ENCODE measurements around the gene MAP2K5.

The MAP2K5 gene

GRCh38 chr15:67720556-67721175 is 178.2 kb downstream of the MAP2K5 start:
- H3K9me2 ChIP-seq (replicated peaks; ENCODE audit: low read depth, low read length) = no peaks in the 10 kb centered on the region
- no peaks in the 10 kb centered on the region for H3K27me3 ChIP-seq (ENCODE audit: insufficient read depth, low read length, poor library complexity, severe bottlenecking)
- H4K20me1 ChIP-seq (ENCODE audit: insufficient read depth, low read length, poor library complexity, severe bottlenecking) = no peaks in the 10 kb centered on the region
- no peak overlapping the region for H2AFZ ChIP-seq (ENCODE audit: low read length)
- no peaks in the 10 kb centered on the region for H3K36me3 ChIP-seq (ENCODE audit: insufficient read depth, low read length)
- H3K4me1 ChIP-seq (ENCODE audit: insufficient read depth, low read length, poor library complexity, severe bottlenecking) = peaks cover 53% of the 10 kb centered on the region
- TF ChIP-seq, protein P1, sequence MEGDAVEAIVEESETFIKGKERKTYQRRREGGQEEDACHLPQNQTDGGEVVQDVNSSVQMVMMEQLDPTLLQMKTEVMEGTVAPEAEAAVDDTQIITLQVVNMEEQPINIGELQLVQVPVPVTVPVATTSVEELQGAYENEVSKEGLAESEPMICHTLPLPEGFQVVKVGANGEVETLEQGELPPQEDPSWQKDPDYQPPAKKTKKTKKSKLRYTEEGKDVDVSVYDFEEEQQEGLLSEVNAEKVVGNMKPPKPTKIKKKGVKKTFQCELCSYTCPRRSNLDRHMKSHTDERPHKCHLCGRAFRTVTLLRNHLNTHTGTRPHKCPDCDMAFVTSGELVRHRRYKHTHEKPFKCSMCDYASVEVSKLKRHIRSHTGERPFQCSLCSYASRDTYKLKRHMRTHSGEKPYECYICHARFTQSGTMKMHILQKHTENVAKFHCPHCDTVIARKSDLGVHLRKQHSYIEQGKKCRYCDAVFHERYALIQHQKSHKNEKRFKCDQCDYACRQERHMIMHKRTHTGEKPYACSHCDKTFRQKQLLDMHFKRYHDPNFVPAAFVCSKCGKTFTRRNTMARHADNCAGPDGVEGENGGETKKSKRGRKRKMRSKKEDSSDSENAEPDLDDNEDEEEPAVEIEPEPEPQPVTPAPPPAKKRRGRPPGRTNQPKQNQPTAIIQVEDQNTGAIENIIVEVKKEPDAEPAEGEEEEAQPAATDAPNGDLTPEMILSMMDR (conservative IDR thresholded peaks at IDR 0.05; ENCODE audit: low read length) = no peak
- no peak for TF ChIP-seq EZH2phosphoT487 (IDR thresholded peaks at IDR 0.05; ENCODE audit: borderline replicate concordance)
- H3K4me2 ChIP-seq (ENCODE audit: low read depth, low read length, poor library complexity, severe bottlenecking) = peak overlapping the region; percentile 24
- H3K79me2 ChIP-seq (ENCODE audit: insufficient read depth, low read length) = no peaks in the 10 kb centered on the region
- H3K4me3 ChIP-seq (ENCODE audit: low read length, poor library complexity, severe bottlenecking) = no peak overlapping the region
- H3K9ac ChIP-seq (ENCODE audit: low read depth, low read length, poor library complexity, severe bottlenecking) = peak overlapping the region; percentile 18
- peaks cover 2% of the 10 kb centered on the region; the same call in 1 of the 2 replicates for H3F3A ChIP-seq (ENCODE audit: low read depth)
- no peaks in the 10 kb centered on the region for H3K9me3 ChIP-seq (ENCODE audit: insufficient read depth, low read depth, low read length)

DNA sequence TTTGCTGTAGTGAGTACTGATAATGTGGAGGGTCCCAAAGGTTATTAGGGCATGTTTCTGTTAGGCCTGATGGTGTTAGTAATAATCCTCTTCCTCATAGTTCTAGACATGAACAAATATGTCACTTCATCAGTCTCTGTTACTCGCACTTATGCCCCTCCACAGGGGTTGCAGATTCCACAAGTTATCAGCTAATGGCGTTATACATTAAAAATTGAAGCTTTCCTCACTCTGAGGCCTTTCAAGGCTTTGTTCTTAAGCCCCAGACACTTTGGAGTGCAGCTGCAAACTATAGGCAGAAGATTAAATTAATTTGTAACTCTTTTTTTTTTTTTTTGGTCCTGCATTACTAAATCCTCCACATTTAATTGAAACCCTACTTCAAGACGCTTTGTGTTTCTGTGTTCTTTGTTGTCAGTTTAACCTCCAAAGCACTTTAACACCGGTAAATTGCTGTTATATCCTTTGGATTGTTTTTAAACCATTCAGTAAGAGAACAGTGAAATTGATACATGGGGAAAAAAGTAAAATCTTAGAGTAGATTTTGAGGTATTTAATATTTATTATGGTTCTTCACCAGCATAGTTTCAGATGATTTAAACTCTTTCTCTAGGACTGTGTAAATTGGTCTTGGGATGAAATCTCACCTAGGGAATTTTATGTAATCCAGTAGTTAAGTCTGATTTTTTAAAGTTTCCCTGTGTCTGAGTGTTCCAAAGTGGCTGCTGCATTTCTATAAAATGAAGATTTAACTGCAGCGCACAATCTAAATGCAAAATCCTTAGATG is 179.7 kb downstream of the MAP2K5 start:
- Histone ChIP-seq H4K20me1 (ENCODE audit: insufficient read depth, low read length, poor library complexity, severe bottlenecking) (no peaks in the 10 kb centered on the region), H3K4me1 (ENCODE audit: insufficient read depth, low read length, poor library complexity, severe bottlenecking) (peaks cover 45% of the 10 kb centered on the region), H3K4me2 (ENCODE audit: low read depth, low read length, poor library complexity, severe bottlenecking) (no peak overlapping the region)

DNA sequence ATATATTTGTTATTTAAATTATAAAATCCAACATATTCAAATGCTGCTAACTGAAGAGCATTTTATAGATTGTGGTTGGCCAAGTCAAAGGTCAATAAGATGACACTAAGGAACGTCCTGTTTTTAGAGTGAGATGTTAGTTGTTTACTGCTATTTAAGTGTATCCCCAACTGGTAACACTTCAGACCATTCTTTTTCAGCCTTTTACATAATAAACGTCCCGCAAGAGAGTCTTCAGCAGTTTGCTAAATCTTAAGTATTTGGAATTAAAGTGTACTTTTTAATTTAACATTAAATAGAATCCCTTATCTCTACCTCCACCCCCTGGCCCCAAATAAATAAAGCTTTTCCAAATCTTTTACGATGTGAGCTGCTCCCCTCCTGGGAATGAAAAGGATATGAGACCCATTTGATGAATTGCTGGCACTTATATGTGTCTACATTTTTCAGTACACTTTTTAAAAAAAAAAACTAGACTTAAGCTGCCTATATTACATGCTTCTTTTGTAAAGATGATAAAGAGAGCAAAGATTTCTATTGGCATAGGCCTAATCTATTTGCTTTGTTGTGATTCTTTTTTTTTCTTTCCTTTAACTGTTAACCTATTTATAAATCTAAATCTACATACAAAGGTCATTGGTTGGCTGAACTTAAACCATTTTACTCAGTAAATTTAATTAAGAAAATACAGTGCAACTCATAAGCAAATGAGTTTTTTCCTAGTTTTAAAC is 181.0 kb downstream of the MAP2K5 start:
- Histone ChIP-seq H3K4me2 (ENCODE audit: low read depth, low read length, poor library complexity, severe bottlenecking) (no peak overlapping the region), H3K4me3 (ENCODE audit: low read length, poor library complexity, severe bottlenecking) (no peak overlapping the region), H3K36me3 (ENCODE audit: insufficient read depth, low read length) (no peaks in the 10 kb centered on the region), H3K4me1 (ENCODE audit: insufficient read depth, low read length, poor library complexity, severe bottlenecking) (peaks cover 47% of the 10 kb centered on the region), H4K20me1 (ENCODE audit: insufficient read depth, low read length, poor library complexity, severe bottlenecking) (no peaks in the 10 kb centered on the region), H3K79me2 (ENCODE audit: insufficient read depth, low read length) (no peaks in the 10 kb centered on the region), H3K9me3 (ENCODE audit: insufficient read depth, low read depth, low read length) (no peaks in the 10 kb centered on the region), H3K27me3 (ENCODE audit: insufficient read depth, low read length, poor library complexity, severe bottlenecking) (no peaks in the 10 kb centered on the region), H3K9ac (ENCODE audit: low read depth, low read length, poor library complexity, severe bottlenecking) (no peak overlapping the region), H3K9me2 (replicated peaks; ENCODE audit: low read depth, low read length) (no peaks in the 10 kb centered on the region), H2AFZ (ENCODE audit: low read length) (no peak overlapping the region), H3F3A (ENCODE audit: low read depth) (peaks cover 2% of the 10 kb centered on the region; the same call in 1 of the 2 replicates)
- no peak for TF ChIP-seq EZH2phosphoT487 (IDR thresholded peaks at IDR 0.05; ENCODE audit: borderline replicate concordance)
- TF ChIP-seq, protein P1 (conservative IDR thresholded peaks at IDR 0.05; ENCODE audit: low read length) = no peak

More for the DNA sequence above, 179.7 kb downstream of the MAP2K5 start:
- Histone ChIP-seq H3K9me3 (ENCODE audit: insufficient read depth, low read depth, low read length) (no peaks in the 10 kb centered on the region), H3K36me3 (ENCODE audit: insufficient read depth, low read length) (no peaks in the 10 kb centered on the region), H3K9me2 (replicated peaks; ENCODE audit: low read depth, low read length) (no peaks in the 10 kb centered on the region), H3K79me2 (ENCODE audit: insufficient read depth, low read length) (no peaks in the 10 kb centered on the region), H2AFZ (ENCODE audit: low read length) (no peak overlapping the region), H3K27me3 (ENCODE audit: insufficient read depth, low read length, poor library complexity, severe bottlenecking) (no peaks in the 10 kb centered on the region), H3K4me3 (ENCODE audit: low read length, poor library complexity, severe bottlenecking) (no peak overlapping the region), H3F3A (ENCODE audit: low read depth) (peaks cover 2% of the 10 kb centered on the region; the same call in 1 of the 2 replicates), H3K9ac (ENCODE audit: low read depth, low read length, poor library complexity, severe bottlenecking) (no peak overlapping the region)
- TF ChIP-seq, protein P1 (conservative IDR thresholded peaks at IDR 0.05; ENCODE audit: low read length) = no peak
- TF ChIP-seq EZH2phosphoT487 (IDR thresholded peaks at IDR 0.05; ENCODE audit: borderline replicate concordance) = no peak
